Activated gamma-delta T cell treated with anti-CD3 and anti-CD28 coated beads, Interleukin-2, amount 50 U/mL, for 16 hours (primary cell): ENCODE data around the gene EGFR.

Source experiments
- DNase-seq: peaks from one replicate; pipeline ENCODE4 v3.0.0-alpha.2; 2020; ENCODE audit warnings: low read depth

Gene EGFR

GRCh38 chr7:55172881-55173609, 154.2 kb downstream of the EGFR start:
- no peak for DNase-seq

- DNase-seq = no peak
Measured at GRCh38 chr7:55173671-55174070, 154.9 kb downstream of the EGFR start.

GRCh38 chr7:55174456-55174855, 155.6 kb downstream of the EGFR start:
- DNase-seq = no peak

DNA sequence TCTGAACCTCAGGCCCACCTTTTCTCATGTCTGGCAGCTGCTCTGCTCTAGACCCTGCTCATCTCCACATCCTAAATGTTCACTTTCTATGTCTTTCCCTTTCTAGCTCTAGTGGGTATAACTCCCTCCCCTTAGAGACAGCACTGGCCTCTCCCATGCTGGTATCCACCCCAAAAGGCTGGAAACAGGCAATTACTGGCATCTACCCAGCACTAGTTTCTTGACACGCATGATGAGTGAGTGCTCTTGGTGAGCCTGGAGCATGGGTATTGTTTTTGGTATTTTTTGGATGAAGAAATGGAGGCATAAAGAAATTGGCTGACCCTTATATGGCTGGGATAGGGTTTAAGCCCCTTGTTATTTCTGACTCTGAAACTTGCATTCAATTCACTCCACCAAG, 156.0 kb downstream of the EGFR start:
- no peak for DNase-seq

- no peak for DNase-seq
Measured at GRCh38 chr7:55177068-55177530, 158.3 kb downstream of the EGFR start.

DNA sequence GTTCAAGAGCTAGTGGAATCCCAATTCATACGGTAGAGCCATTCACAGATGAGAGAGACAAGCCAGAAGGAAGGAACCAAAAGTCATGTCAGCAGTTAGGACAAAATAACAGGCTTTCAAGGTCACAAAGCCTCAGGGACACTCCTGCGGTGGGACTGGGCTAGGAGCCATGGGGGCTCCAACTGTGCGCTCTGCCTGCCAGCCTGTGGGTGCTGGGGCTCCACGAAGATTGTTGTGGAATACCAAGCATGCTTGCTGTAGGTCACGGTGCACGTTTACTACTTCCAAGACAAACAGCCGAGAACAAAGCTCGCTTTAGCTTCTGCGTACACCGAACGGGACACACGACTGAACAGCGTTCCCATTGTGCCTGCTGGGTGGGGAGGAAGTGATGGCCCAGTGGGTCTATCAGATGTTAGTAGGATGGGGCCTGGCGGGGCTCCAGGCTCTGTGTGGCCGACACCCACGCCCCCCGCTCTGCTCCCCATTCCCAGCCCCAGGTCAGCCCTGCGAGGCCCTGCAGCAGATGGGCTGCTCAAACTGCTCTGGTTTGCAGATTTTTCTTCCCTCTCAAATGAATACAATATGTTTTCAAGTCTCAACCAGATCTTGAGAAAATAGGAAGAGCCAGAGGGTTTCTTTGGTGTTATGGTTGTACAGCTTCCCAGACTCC, 158.9 kb downstream of the EGFR start:
- no peak for DNase-seq

DNA sequence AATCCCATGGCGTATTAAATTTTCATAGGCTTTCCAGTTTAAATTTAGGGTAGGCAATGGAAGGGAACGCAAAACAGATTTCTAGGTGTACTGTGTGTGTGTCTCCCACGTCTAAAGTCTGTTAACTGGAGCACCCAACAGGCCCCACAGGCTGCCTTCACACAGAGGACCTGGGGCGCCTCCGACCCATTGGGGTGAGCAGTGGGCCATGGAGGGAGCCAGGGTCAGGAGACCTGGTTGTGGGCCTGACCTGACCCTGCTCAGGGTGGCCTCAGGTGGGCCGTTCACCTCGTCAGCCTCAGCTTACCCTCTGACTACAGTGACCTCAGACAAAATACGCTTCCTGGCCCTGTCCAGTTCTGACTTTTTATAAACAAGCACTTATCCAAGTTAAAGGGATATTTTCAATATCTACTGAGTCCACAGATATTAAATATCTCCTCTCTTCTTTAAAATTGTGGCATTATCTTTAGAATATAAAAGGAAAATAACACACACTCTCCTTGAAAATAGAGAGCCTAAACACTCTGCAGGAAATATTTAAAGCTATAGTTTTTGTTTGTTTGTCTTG, 159.6 kb downstream of the EGFR start:
- no peak for DNase-seq

DNA sequence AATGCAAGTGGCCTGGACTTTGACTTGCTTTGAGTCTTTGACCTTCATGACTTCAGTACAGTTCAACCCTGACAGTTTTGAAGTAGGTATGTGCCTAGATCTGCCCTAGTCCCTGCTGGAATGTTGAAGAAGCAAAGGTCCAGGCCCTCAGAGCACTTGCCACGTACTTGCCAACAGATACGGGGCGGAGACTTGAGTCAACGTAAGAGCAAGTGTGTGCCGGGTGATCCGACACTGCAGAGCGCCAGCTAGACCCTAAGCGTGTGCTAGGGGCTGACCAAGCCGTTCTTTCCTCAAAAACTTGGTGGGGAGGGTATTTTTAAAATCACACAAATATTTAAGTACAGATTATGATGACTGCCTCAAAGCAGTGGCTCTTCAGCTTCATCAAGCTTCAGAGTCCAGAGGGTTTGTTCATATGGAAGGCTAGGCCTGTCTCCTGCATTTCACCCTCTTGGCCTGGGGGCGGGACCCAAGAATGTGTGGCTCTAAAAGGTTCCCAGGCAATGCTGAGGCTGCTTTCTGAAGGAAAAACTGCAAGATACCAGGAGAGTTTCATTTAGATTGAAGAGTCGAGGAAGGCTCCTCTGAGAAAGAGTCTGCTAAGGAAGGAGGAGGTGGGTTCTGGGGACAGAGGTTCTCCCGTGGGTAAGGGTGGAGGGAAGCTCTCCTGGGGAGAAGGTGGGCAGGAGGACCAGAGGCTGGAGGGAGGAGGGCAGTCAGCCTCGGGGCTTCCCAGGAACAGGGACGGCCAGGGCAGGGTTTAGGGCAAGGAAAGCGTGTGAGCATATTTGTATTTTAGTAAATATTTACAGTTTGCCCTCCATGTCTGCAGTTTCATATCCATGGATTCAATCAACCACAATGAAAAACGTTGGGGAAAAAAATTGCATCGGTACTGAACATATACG, 160.3 kb downstream of the EGFR start:
- no peak for DNase-seq

GRCh38 chr7:55179931-55180682, 161.3 kb downstream of the EGFR start:
- no peak for DNase-seq

DNA sequence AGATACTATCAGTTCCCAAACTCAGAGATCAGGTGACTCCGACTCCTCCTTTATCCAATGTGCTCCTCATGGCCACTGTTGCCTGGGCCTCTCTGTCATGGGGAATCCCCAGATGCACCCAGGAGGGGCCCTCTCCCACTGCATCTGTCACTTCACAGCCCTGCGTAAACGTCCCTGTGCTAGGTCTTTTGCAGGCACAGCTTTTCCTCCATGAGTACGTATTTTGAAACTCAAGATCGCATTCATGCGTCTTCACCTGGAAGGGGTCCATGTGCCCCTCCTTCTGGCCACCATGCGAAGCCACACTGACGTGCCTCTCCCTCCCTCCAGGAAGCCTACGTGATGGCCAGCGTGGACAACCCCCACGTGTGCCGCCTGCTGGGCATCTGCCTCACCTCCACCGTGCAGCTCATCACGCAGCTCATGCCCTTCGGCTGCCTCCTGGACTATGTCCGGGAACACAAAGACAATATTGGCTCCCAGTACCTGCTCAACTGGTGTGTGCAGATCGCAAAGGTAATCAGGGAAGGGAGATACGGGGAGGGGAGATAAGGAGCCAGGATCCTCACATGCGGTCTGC, 162.2 kb downstream of the EGFR start:
- DNase-seq = no peak

DNA sequence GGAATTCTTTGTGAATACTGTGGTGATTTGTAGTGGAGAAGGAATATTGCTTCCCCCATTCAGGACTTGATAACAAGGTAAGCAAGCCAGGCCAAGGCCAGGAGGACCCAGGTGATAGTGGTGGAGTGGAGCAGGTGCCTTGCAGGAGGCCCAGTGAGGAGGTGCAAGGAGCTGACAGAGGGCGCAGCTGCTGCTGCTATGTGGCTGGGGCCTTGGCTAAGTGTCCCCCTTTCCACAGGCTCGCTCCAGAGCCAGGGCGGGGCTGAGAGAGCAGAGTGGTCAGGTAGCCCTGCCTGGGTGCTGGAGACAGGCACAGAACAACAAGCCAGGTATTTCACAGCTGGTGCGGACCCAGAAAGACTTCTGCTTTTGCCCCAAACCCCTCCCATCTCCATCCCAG, 162.9 kb downstream of the EGFR start:
- no peak for DNase-seq

DNA sequence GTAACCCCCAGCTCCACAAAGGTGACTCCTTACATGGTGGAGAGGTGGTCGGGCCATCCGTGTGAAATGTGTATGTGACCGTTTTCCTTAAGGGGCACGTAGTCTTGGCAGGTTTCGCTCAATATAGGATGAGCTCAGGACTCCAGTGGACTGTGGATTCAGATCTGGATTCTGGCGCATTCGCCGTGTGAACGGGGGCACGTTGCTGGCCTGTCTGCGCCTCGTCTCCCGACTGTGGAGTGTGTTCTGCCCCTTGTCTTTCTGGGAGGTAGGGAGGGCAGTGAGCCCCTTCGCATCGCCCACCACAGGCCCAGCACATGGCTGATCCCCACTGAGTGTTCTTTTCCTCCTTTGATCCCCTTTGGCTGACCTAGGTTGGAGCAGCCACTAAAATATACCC, 165.1 kb downstream of the EGFR start:
- no peak for DNase-seq

- DNase-seq = no peak
Measured at GRCh38 chr7:55185321-55185802, 166.5 kb downstream of the EGFR start.

DNA sequence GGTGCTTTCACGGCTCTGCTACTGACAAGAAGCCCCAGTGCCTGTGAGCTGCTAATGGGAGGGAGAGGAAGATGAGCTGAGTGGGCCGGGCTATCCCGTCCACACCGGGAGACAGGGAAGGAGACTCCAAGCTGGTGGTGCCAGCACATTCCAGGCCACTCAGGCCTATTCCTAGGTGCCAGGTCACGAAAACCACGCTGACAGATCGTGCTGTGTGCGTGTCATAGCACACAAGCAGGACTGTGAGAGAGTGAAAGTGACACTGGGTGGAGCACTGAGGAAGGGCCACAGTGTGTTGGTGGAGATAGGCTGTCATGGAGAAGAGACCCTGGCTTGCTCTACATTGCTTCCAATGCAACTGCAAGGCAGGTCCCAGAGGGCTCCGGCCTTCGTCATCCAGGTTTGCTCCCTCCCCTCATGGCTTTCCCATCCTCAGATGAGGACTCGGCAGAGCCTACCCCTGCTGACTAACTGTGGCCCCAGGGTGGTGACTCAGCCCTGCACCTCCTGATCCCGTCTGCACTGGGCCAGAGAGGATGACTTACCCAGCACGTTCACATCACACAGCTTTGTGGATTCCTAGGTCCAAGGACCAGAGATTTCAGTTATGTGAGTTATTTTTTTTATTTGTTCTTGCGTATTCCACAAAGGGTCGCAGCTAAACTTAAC, 167.3 kb downstream of the EGFR start:
- no peak for DNase-seq

DNA sequence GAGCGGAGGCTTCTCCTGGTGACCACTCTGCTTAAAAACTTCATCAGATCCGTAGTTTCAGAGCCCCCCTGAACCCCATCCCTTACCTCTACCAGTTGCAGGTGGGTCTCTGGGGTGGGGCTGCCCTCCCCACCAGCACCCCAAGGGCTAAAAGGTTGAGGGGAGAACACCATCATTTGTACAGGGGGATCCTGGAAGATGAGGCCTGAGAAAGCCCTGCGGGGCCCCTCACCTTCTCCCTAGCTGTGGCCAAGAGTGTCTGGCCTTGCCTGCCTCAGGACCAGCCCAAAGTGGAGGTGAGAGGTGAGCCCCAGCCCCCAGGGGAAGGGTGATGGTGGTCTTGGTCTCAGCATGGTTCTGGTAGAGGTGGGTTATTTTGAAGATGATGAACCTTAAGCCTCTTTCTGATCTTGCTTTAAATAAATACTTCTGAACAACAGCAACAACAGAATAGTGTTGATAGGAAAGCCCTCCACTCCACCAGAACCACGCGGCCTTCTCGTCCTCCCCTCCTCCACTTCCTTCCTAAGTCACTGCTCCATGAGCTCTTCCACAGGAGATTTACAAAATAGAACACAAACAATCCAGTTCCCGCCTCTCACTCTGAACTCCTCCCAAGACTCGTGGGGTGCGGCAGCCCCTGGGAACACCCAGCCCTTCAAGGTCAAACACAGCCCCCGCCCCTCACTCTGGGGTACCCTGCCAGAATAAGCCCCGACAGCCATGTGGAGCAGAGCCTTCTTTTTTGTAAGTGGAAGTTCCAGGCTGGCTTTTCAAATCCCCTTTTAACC, 169.1 kb downstream of the EGFR start:
- no peak for DNase-seq

- DNase-seq = no peak
Measured at GRCh38 chr7:55188590-55189138, 169.8 kb downstream of the EGFR start.

DNA sequence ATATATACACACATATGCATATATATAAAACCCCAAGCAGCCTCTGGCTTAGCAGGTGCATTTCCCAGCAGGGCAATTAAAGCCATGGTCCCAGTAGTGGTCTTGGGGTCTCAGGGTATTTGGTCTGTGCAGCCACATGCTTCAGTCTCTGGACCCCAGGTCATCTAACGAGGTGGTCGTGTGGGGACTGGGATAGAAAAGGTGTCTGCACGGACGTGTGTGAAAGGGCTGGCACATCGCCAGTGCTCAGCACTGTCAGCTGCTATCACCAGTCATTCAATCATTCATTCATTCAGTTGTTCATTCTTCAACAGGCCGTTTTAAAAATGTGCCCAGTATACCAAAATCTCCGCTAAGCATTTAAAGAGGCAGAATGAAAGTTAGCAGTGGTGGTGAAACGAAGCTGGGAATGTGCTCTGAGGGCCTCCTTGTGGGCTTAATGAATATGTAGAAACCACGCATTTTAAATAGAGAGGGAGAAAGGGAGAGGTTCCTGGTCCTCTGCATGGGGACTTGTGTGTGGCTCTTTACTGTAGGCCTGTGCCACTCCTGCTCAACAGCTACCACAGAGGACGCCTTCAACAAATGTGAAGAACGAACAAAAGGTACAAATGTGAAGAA, 170.4 kb downstream of the EGFR start:
- DNase-seq = no peak

DNA sequence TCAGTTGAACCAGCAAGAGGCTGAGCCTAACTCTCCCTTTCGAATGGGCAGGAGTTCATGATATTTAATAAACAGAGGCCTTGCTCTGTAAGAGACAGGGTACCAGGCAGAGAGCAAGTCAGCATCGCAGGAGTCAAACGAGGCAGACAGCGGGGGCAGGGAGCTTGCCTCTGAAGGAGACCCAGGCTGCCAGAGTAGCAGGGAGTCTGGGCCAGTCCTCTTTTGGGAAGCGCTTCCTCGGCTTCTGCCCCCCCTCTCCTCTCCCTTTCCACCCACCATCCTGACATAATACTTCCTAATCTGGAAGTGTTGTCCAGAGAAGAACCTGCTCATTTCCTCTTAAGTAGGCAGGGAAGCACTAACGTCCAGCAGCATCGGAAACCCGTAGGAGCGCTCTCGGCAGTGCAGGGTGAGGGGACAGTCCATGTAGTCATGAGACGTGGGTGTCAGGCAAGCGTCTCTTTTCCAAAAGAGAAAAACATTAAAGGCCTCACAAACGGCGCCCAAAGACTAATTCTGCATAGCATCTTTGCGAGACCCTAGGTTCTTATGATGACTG, 171.1 kb downstream of the EGFR start:
- DNase-seq = no peak
